ENCODE results near the gene SPECC1.
"Not testable (repeated sequence)": the region's sequence is repeated elsewhere in the genome, so short reads cannot be mapped to it uniquely, and the experiment has no call there.

The SPECC1 gene

DNA sequence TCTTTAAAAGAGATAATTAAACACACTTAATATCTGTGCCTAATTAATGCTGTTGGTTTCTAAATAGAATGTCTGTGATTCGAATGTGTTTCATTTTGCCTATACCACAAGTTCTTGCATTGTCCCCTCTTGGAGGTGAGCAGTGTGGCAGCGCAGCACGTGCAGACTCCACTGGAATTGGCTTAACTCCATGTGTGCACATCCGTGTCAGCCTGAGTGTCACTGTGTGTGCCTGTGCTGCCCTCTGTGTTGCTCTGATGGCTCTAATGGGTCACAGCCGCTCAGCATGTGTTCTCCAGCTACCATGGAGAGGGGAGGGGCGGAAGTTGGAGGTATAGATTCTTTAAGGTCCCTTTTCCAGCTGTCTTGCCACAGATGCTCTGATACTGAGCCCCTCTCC, 226.6 kb downstream of the SPECC1 start:
- no peak for DNase-seq (ENCODE audit: low spot score)

DNA sequence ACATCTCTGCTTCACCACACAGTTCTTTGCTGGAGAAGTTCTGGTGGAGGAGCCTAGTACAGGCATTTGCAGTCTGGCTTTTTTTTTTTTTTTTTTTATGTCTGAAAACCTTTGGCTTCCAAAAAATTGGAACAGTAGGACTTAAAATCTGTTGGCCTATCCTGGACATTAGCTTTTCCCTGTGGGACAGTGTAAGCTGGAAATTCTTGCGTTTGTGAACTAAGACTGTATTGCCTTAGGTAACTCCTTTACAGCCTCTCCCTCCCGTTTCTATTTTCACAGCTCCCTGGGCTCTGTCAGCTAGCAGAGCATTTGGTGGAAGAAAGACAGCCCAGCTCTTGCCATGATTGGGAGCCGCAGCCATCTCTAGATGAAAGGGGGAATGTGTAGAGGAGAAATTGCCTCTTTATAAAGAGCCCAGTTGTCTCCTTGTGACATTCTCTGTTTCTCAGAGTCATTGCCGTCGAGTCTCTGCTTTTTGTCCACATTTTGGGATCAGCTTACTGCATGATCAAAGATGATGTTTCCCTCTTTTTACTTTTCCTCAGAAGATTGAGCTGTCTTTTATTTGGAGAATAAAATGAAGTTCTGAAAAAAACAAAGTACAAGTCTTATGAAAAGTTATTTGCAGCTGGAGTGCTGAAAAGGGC, 227.5 kb downstream of the SPECC1 start:
- DNase-seq (ENCODE audit: low spot score): no peak

DNA sequence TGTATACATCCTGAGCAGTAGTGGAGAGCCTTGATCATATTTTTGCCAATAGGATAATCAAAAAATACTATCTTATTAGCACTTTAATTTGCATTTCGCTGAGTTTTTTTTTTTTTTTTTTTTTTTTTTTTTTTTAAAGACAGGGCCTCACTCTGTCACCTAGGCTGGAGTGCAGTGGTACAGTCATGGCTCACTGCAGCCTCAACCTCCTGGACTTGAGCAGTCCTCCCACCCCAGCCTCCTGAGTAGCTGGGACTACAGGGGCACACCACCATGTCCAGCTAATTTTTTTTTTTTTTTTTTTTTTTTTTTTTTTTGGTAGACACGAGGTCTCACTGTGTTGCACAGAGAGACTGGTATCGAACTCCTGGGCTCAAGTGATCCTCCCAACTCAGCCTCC, 230.6 kb downstream of the SPECC1 start:
- not testable (repeated sequence) for DNase-seq (ENCODE audit: low spot score)

DNA sequence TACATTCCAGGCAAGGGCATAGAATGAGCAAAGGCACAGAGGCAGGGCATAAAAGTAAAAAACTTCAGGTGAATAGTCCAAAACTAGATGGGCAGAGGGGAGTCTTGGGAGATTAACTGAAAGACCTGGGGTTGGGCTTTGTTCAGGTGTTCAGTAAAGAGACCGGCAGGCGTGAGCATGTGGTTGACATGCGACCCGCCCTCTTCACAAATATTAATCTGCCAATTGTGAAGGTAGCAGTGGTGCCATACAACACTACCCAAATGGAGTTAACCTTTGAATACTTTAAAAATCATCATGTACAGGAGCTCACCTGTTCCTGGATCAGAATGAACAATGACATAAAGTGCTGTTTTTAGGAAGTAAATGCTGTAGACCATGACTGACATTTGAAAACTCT, 232.7 kb downstream of the SPECC1 start:
- DNase-seq (ENCODE audit: low spot score): no peak

DNA sequence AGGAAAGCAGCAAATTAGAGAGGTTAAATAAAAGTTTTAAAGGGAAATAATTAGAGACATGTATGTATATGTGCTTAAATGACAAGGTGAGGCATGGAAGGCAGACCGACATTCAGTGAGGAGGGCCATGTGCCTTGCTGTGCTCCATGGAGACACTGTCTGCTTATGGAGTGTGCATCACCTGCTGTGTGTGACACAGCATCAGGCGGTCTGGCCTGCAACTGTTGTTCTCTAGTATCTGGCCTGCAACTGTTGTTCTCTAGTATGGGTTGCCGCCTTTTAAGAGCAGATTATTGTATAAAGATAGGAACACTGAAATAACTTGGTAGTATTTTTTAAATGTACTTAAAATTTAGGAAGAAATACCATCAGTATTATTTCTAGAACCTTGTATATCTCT, 233.1 kb downstream of the SPECC1 start:
- no peak for DNase-seq (ENCODE audit: low spot score)

DNA sequence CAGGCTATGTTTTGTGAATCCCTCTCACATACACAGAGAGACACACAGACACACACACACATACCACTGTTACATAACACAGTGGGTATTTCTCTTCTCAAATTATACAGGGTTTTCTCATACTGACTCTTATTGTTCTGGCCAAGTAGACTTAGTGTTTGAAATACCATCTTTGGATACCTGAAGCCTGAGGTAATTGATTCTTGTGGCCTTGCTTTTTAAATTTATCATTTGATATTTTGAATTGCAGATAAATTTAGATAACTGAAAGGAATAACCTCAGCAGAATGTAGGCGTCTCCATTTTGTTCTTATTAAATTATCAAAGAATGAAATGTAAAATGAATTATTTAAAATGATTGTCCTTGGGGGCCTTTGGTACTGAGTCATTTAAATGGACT, 234.4 kb downstream of the SPECC1 start:
- no peak for DNase-seq (ENCODE audit: low spot score)

DNA sequence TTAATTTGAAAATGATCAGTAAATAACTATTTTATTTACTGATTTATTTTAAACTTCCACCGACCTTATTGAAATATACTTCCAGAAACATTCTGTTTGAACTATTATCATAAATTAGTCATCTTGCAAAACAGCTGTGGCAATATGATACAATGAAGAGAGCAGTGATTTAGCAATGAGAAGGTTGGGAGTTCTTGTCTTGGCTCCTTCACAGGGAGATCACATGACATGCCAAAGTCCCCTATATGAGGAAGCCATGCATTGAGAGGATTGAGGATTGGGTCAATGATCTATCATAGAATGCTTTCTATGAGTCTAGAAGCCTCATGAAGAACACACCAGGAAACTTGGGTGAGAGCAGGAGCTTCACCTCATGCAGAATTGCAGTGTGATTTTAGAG, 235.5 kb downstream of the SPECC1 start:
- DNase-seq (ENCODE audit: low spot score): no peak

DNA sequence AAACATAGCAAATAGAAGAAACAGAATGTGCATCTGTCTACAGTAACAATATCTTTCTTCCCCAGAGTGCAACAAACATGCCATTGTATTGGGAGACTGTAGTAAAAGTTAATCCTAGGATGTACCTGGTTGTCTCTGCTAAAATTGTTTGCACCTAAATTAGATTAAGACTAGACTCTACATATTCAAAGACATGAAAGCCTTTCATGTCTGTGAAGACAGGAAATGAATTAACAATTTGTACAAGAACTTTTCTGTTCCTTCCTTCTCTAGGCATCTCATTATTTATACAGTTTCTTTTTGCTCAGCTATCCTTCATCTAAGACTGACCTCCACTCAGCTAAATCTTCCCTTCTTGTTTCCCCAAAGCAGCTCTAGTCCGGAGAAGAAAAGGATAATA, 237.5 kb downstream of the SPECC1 start:
- no peak for DNase-seq (ENCODE audit: low spot score)

DNA sequence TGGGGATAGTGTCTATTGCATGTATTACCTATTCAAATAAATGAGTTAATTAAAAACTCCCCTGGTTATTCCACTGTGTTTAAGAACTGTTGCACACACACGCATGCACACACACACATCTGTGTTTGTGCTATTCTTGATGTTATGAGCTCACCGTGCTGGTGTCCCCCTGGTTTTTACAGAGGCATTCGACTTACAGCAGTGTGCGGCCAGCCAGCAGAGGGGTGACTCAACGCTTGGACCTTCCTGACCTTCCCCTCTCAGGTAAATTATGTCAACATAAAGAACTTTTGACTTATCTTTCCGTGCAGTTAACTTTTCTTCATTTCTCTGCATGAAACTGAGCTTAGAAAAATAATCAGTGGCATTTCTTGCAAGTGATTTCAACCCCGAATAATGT, 244.2 kb downstream of the SPECC1 start:
- DNase-seq (ENCODE audit: low spot score): no peak

DNA sequence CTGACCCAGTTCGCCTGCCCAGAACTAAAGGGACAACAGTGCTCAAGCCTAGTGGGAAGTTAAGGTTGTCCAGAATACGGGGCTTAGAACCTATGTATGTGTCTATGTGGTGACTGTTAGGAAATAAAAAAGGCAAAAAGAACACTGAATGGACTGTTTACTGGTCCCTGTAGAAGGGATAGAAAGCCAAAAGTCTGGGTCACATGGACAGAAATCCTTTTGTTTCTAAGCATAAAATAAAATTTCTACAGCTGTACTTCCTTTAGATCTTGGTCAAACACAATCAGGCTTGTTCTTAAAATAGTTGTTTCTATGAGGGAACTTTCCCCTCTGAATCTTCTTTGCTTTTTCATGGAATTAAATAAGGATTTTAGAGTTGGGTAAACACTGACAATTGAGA, 245.4 kb downstream of the SPECC1 start:
- DNase-seq (ENCODE audit: low spot score): no peak

DNA sequence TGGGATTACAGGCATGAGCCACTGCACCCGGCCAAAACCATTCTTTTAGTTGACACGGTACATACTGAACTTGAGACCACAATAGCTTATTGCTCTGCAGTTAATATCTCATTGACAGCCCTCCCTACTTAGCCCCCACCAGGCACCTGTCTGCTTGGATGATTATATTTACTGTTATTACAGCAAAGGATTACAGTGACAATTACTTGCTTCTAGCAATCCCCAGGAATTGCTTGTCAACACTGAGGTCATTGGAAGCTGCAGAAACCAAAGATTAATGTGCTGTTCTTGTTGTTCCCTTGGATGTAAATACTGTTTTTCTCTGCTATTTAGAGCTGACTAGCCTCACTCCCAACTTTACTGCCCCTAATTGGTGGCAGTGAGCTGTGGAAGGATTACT, 247.0 kb downstream of the SPECC1 start:
- DNase-seq (ENCODE audit: low spot score): no peak

DNA sequence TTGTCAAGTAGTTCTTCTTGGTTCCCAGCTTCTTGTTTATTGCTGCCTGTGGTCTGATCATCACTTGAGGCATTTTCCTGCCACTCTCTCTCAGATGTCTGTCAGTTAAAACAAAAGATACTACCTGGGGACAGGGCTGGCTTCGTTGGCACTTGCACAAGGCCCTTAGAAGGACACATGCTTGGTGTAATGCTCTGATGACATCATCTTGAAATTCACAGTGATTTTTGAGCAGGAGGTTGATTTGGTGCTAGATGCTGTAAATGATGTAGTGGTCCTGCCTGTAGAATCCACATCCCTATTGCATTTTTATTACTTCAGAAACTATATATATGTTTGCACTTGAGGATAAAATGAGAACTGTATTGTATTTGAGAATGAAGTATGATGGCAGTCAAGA, 247.8 kb downstream of the SPECC1 start:
- no peak for DNase-seq (ENCODE audit: low spot score)

DNA sequence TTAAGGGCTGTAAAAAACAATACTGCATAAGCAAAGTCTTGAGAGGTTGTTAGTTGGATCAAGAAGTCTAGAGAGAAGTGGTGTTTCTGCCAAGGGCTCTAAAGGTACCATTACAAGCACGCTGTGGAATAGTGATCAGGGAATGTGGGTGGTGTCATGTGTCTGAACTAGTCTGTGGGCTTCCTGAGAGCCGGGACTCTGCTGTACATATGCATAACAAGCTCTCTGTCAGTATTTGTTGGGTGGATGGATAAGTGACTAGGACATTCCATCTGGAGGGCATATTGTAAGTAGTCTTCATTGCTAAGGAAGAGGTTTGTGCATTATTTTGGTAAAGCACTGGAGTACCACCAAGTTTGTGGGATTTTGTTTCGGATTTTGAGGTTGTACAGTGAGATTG, 248.6 kb downstream of the SPECC1 start:
- no peak for DNase-seq (ENCODE audit: low spot score)

DNA sequence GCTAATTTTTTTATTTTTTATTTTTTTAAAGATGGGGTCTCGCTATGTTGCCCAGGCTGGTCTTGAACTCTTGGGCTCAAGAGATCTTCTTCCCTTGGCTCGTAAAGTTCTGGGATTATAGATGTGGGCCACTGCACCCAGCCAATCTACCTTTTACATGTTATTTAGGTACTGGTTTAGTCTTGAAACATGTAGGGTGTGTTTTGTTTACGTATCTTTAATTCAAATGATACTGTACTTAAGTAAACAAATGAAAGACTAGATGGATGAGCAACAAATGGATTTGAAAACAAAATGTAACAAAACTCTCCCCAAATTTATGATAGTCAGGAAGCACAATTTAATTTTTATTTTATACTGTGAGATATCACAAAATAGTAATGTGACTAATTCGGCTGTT, 250.5 kb downstream of the SPECC1 start:
- DNase-seq (ENCODE audit: low spot score): no peak

DNA sequence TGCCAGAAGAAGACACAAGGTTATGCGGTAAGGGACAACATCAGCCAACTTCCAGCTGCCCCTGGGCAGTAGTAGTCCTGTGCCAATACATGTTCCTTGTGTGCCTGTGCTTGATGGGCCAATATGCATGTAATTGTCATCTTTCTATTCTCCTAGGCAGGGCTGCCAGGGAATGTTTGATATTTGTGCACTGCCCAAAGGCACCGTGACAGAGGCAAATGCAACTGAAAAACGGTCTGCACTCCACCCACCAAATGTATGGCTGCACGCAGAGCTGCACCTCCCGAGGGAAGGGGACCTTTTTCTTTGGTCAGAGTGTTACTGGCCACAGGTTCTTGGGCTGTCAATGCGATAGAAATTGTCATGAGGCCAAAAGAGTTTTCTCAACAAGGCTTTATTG, 251.1 kb downstream of the SPECC1 start:
- DNase-seq (ENCODE audit: low spot score): no peak

DNA sequence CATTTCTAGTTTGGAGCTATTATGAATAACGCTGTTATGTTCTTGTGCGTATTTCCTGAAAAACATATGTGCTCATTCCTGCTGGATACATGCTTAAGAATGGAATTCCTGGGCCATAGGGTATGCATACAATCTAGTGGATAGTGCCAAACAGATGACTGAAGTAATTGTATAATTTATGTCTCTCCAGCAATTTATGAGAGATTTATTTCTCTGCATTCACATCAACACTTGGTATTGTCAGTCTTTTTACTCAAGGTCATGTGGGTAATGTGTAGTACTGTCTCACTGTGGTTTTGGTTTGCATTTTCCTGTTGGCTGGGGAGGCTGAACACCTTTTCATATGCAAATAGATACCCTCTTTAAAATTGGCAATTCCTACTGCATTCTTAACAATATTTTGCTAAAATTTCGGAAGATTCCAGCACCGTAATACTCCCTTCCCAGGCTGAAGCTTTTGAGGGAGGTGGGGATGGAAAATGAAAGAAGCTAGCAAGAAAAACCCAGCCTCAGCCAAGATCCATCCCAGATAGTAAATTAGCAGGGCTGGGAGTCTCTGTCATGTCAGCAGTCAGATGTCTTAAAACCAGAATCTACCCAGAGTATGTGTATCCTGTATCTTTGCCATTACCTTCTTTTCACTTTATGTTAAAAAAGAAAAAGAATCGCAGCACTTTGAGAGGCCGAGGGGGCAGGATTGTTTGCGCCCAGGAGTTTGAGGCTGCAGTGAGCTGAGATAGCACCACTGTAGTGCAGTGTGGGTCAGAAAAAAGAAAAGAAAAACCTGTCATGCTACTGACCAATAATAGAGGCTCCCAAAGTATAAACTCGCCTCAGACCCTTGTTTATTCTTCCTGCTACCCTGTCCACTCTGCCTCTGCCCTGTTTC, 253.3 kb downstream of the SPECC1 start:
- DNase-seq (ENCODE audit: low spot score): no peak

DNA sequence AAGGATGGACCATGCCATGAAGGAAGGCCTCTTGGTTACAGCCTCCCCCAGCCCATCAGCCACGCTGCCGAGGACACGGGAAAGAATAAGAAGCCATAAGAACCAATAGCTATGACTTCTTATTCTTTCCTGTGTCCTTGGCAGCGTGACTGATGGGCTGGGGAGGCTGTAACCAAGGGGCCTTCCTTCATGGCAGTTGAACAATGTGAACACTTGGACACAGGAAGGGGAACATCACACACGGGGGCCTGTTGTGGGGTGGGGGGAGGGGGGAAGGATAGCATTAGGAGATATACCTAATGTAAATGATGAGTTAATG, 253.9 kb downstream of the SPECC1 start:
- not testable (repeated sequence) for DNase-seq (ENCODE audit: low spot score)

DNA sequence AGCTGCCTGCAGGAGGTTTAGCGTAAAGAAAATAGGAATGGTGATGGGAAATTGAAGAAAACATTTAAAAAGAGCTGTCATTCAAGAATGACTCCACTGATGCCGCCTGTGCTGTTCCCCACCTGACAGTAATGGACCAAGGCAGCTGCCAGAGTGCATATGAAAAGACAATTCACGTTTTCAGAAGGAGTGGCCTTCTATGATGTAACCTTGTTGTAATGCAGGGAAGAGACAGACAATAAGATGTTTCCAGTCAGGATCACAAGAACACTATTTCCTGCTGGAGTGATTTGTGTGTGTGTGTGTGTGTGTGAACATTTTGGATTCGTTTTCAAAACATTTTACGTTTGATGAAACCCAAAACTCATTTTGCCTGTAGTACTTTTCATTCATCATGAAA, 254.4 kb downstream of the SPECC1 start:
- no peak for DNase-seq (ENCODE audit: low spot score)

DNA sequence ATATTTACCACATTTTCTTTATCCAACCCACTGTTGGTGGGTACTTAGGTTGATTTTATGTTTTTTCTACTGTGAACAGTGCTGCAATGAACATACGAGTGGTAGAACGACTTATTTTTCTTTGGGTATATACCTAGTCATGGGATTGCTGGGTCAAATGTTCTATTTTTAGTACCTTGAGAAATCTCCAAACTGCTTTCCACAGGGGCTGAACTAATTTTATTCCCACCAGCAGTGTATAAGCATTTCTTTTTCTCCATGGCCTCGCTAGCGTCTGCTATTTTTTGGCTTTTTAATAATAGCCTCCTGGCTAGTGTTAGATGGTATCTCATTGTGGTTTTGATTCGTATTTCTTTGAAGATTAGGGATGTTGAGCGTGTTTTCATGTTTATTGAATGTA, 255.8 kb downstream of the SPECC1 start:
- no peak for DNase-seq (ENCODE audit: low spot score)

DNA sequence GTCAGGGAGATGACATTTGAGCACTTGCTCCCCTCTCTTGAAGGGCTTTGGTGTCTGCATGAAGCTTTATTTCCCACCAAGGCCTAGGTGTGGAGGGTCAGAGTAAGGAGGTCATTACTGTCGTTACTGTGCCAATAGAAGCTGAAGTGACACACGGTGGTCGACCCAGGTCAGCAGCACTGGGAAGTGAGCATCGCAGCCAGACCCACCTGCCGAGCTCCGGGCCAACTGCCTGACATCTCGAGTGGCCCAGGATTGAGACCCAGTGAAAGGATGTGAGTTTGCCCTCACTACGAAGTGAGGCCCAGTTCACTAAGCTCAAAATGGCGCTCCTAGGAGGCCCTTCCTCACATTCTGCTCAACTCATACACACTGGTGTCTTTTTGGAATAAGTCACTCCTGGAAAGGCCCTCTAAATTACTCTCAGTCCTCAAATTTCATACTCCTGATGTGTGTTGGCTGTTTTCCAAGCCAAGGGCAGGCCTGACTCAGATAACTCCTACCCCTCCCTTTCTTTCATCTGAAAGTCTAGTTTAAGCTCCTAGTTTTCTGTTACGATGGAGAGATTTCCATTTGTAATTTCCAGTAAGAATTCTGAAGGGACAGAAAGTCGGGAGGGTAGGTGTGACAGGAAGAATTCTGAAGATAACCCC, 257.8 kb downstream of the SPECC1 start:
- no peak for DNase-seq (ENCODE audit: low spot score)

DNA sequence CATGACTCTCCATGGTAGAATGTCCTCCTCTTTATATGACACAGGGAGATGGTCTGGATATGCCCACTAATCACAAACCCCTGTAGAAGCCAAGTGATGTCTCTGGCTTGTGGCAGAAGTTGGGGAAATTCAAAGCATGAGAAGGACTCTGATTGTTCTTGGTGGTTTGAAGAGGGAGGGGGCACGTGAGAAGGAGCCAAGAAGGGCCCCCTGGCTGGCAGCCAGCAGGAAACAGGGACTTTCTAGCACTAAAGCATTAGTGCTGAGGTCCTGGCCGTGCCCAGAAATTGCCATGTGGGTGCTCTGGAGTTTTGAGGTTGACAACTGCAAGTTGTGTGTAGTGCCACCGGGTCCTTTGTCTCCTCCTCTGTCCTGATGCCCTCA, 258.3 kb downstream of the SPECC1 start:
- DNase-seq (ENCODE audit: low spot score): peak; percentile 32

DNA sequence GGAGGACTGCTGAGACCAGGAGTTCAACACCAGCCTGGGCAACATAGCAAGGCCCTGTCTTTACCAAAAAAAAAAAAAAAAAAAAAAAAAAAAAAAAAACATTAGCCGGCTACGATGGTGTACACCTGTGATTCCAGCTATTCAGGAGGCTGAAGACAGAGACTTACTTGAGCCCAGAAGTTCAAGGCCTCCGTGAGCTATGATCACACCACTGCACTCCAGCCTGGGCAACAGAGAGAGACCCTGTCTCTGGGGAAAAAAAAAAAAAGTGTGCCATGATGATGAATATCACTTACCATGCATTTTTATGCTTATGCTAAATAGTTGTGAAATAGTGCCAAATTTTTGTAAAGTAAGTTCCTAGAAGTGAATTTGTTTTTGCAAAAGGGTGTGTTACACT, 261.2 kb downstream of the SPECC1 start:
- no peak for DNase-seq (ENCODE audit: low spot score)

DNA sequence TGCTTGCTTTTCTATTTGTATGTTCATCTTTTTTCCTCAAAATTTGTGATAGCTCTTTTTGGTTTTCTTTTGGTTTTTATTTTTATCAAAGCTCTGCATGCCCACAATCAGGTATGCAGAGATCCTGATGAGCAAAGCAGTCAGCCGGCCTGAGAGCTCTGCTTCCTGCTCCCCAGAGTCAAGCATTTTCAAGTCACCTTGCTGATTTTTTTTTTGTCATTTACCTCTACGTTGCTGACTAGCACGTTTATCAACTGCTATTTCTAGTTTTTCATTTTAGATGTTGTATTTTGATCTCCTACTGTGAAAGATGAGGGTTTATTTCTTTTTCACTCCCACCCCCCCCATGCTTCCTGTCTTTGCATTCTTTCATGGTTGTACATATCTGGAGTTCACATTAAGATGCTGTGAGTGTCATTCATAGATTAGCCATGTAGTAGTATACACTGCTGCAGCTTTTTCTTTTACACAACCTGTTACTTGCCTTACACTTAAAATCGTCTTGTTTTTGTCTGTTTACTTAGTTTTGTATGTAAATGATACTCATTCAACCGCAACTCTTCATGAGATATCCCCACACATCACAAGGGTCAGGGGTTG, 262.0 kb downstream of the SPECC1 start:
- DNase-seq (ENCODE audit: low spot score): no peak
